Skeletal muscle tissue (tissue), 4 donors: ENCODE results near the gene FNDC3B. TPM values are rescaled to one million over a fixed set of nuclear protein-coding genes. Genes with fewer than 3 reads are reported as not detected.

Experiments used
- H3K27ac ChIP-seq: one replicate; pipeline ENCODE4 v1.7.0; 2013; ENCODE audit warnings: mild to moderate bottlenecking, low read depth, low read length, inconsistent platforms
- H3K27me3 ChIP-seq, 3 donors: one replicate each; pipeline ENCODE4 v1.7.0; 2013; ENCODE audit warnings: low read length in 3 of 3; ENCODE audit not compliant: control insufficient read depth in 3 of 3, insufficient read depth in 3 of 3
- H3K36me3 ChIP-seq, 3 donors: one replicate each; pipeline ENCODE4 v1.7.0; 2013; ENCODE audit warnings: low read length in 3 of 3; ENCODE audit not compliant: control insufficient read depth in 3 of 3, insufficient read depth in 3 of 3
- H3K4me1 ChIP-seq, 3 donors: one replicate each; pipeline ENCODE4 v1.7.0; 2013; ENCODE audit warnings: low read length in 3 of 3, mild to moderate bottlenecking in 3 of 3; ENCODE audit not compliant: control insufficient read depth in 3 of 3, insufficient read depth in 3 of 3
- H3K4me3 ChIP-seq, 3 donors: one replicate each; pipeline ENCODE4 v1.7.0; 2013; ENCODE audit warnings: low read length in 3 of 3
- H3K9ac ChIP-seq, 3 donors: one replicate each; pipeline ENCODE4 v1.7.0; 2013; ENCODE audit warnings: low read length in 3 of 3, mild to moderate bottlenecking in 3 of 3, moderate library complexity in 2 of 3, low read depth in 1 of 3
- H3K9me3 ChIP-seq, 3 donors: one replicate each; pipeline ENCODE4 v1.7.0; 2013; ENCODE audit warnings: low read length in 3 of 3; ENCODE audit not compliant: control insufficient read depth in 3 of 3
- total RNA-seq: library from RNA; depleted of rRNA; stranded (reverse); fragments of >200 nt; gene quantifications from one replicate; pipeline ENCODE4 v1.2.3, GENCODE V29; 2014
- donor health status: Osteomylitis.

FNDC3B gene
- total RNA-seq, 1 donor from 2014 or later: 140 TPM

DNA sequence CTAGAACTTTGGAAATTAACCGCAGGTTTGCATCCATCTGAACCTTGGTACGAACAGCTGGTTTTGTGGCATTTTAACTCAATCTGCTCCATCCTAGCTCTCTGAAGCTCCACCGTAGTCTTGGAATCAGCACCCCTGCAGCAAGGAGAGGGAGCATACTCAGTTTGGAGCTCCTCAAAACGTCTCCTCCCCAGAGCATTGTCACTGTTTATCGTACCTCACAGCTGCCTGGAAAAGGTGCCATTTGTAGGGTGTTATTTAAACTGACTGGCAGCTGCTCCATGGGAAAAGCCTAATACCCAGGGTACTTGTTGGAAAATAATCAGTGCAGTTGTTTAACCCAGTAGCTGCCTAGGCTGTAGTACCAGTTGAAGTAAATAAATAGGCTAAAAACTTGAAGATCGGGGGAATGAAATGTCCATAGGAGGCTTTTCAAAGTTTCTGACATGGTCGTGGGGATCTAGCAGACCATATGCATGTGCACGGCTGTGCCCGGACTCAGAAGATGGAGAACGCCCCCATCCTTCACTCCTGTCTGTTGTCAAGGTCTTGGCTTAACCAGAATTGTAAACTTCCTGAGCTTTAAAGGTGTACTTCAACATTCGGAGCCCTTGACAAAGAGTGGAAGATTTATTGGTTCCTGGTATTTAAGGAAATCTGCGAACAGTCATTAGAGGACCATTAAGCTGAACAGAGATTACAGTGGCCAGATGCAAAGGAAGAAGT, 365.0 kb downstream of the FNDC3B start:
- no peak overlapping the region for H3K27ac ChIP-seq

DNA sequence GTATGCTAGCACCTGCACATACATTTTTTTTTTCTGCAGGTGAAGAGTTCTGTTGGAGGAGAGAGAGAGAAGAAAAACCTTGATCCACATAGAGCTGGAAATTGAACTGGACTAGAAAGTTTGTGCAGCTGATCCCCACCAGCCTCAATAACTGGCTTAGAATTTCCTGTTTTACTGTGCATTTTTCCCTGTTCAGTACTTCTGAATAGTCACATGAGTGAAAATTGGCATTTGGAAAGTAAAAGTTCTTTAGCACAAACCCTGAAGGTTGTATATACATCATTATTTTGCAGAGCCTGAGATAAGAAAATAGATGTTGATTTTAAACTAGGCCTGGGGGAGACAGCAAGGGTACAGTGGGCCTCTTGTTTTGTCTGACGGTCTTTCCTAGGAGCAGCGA, 366.5 kb downstream of the FNDC3B start:
- Histone ChIP-seq H3K9me3 (no peaks in the 10 kb centered on the region), H3K4me3 (no peak overlapping the region), H3K9ac (no peak overlapping the region), H3K36me3 (peaks cover 0 to 4% (median 0%) of the 10 kb centered on the region in 3 donors), H3K4me1 (no peaks in the 10 kb centered on the region), H3K27me3 (no peaks in the 10 kb centered on the region), H3K27ac (no peak overlapping the region)

More for the DNA sequence above, 365.0 kb downstream of the FNDC3B start:
- H3K36me3 ChIP-seq: peaks cover 0 to 4% (median 0%) of the 10 kb centered on the region in 3 donors
- H3K4me1 ChIP-seq: no peaks in the 10 kb centered on the region
- H3K4me3 ChIP-seq: no peak overlapping the region
- no peak overlapping the region for H3K9ac ChIP-seq
- no peaks in the 10 kb centered on the region for H3K9me3 ChIP-seq
- no peaks in the 10 kb centered on the region for H3K27me3 ChIP-seq

DNA sequence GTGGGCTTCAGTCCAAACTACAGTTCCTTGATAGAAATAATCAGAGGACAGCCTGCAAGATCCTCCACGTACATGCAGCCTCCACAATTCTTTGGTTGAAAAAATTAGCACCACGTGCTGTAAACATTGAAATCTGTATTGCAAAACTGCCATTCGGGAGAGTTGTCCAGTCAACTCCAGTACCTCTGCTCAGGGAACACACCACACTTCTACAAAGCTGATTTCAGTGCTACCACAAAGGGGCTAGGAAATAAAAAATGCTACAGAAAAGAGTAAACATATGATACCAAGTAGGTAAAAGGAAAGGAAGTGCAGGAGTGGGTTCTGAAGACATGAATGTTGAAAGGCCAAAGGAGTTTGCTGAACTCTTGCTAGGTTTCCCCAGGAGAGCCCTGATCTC, 368.5 kb downstream of the FNDC3B start:
- Histone ChIP-seq H3K9ac (no peak overlapping the region), H3K4me1 (no peaks in the 10 kb centered on the region), H3K36me3 (no peaks in the 10 kb centered on the region), H3K9me3 (no peaks in the 10 kb centered on the region), H3K27ac (no peak overlapping the region), H3K4me3 (no peak overlapping the region), H3K27me3 (no peaks in the 10 kb centered on the region)

DNA sequence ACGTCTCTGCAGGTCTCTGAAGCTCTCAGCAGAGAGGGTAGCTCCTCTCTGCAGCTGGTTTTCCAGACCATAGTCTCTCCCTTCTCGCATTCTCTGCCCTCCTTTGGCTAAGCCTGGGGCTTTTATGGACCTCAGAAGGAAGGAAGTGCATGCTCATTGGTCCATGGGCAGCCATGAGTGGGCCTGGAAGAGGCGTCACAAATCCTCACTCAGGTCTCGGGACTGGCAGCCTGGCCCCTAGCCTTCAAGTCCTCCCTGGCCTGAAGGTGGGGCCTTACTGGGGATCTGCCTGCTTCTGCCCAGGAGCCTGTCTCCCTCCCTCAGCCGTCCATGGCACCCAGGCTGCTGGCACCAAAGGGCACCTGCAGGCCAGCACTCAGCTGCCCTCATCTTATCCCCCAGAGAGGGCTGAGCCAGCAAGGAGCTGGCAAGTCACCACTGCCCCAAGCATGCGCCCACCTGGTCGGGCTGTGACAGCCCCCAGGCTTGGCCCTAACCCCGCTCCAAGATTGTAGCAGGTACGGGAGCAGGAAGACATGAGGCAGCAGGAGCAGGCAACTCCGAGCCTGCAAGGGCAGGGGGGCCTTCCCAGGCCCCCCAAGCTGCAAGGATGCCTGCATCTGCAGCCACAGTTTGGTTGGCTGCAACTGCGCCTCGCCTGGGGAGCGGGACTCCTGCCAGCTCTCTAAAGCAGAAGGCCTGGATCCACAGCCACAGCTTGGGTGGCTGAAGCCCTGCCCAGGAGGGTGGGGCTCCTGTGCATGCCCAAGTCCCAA, 371.5 kb downstream of the FNDC3B start:
- Histone ChIP-seq H3K4me1 (no peaks in the 10 kb centered on the region), H3K27me3 (no peaks in the 10 kb centered on the region), H3K4me3 (no peak overlapping the region), H3K9ac (no peak overlapping the region), H3K9me3 (no peaks in the 10 kb centered on the region), H3K36me3 (no peaks in the 10 kb centered on the region), H3K27ac (no peak overlapping the region)

DNA sequence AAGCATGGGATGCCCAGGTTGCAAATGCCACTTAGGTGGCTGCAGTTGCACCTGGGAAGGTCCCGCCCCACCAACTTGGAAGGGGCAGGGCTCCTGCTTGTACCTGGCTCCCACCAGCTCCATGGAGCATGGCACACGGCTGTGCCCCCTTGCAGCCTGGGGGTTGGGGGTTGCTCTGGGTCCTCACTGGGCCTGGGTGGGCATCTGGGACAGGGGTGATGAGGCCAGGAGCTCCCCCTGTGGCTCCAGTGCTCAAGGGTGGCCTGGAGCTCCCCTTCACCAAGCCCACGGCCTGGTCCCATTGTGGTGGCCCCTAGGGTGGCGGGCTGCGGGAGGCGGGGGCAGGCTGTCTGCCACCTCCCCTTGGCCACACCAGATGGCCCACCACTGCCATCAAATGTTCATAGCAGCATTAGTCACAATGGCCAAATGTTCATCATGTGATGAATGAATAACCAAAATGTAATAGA, 372.1 kb downstream of the FNDC3B start:
- H3K9ac ChIP-seq: no peak overlapping the region
- H3K4me1 ChIP-seq: no peaks in the 10 kb centered on the region
- H3K36me3 ChIP-seq: no peaks in the 10 kb centered on the region
- H3K4me3 ChIP-seq: no peak overlapping the region
- no peaks in the 10 kb centered on the region for H3K27me3 ChIP-seq
- no peaks in the 10 kb centered on the region for H3K9me3 ChIP-seq
- no peak overlapping the region for H3K27ac ChIP-seq

DNA sequence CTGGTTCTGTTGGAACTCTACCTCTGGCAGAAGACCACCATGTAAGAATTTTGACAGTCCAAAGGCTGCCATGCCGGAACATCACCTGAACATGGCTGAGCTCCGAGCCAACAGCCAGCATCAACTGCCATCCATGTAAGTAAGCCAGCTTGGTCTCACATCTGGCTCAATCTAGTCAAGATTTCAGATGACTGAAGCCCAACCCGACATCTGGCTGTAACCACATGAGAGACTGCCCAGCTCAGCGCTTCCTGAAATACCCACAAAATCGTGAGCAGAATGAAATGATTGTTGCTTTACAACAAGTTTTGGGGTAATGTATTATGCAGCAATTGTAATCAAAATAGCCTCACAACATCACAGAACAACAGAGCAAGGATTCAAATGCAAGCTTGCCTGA, 375.9 kb downstream of the FNDC3B start:
- no peaks in the 10 kb centered on the region for H3K9me3 ChIP-seq
- H3K36me3 ChIP-seq: no peaks in the 10 kb centered on the region
- H3K9ac ChIP-seq: no peak overlapping the region
- H3K27ac ChIP-seq: no peak overlapping the region
- no peaks in the 10 kb centered on the region for H3K27me3 ChIP-seq
- H3K4me3 ChIP-seq: no peak overlapping the region
- H3K4me1 ChIP-seq: no peaks in the 10 kb centered on the region

DNA sequence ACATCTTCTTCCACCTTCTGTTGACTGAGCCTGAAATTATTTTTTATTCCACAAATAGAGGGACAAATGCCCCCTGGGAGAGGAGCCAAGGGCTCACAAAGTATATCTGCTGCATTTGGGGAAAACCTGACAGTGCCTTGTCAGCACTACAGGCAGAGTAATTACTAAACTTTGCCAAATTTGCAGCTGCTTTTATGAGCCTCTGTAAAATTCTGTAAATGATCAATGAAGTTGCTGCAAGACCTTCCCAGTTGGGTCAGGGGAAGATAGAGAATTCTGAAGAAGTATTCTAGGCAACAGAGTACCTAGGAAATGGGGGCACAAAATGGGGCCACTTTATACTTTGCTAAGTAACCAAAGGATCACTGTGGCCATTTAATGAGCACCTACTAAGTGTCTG, 398.3 kb downstream of the FNDC3B start:
- H3K27me3 ChIP-seq: no peaks in the 10 kb centered on the region
- H3K9ac ChIP-seq: no peak overlapping the region
- peaks cover 0 to under 1% (median 0%) of the 10 kb centered on the region in 3 donors for H3K9me3 ChIP-seq
- no peaks in the 10 kb centered on the region for H3K4me1 ChIP-seq
- no peak overlapping the region for H3K4me3 ChIP-seq
- no peaks in the 10 kb centered on the region for H3K36me3 ChIP-seq
- no peak overlapping the region for H3K27ac ChIP-seq

DNA sequence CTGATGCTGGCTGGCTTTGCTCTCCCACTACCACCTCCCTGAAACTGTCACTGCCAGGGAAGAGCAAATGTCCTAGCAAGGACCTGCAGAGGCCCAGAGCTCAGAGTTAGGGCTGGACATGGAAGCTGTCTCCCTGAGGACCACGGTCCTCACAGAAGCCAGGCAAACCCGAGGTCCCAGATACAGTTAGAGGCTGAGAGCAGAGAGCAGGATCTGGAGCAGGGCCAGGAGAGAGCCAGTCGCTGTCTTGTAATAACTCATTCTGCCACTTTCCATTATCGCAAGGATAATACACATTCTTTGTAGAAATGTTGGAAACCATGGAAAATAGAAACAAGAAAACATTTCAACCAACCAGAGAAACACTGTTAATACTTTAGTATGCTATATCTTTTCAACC, 398.8 kb downstream of the FNDC3B start:
- no peaks in the 10 kb centered on the region for H3K27me3 ChIP-seq
- H3K36me3 ChIP-seq: no peaks in the 10 kb centered on the region
- no peak overlapping the region for H3K9ac ChIP-seq
- no peak overlapping the region for H3K4me3 ChIP-seq
- no peak overlapping the region for H3K27ac ChIP-seq
- H3K4me1 ChIP-seq: no peaks in the 10 kb centered on the region
- H3K9me3 ChIP-seq: no peaks in the 10 kb centered on the region

DNA sequence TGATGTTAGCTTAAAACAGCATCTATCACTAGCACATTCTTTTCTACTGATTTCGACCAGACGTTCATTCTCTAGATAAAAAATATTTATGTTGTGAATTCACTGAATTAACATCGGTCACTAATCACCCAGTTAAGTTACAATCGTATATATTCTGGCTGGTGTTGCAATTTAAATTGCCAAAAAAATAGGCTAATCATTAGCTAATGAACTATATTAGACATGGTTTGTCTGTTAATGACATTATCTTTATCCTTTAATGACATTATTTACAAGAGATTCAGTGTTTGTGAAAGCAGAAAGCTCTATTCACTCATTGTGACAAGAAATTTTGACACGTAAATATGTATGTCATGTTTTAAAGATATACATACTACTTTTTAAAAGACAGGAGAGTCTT, 402.2 kb downstream of the FNDC3B start:
- Histone ChIP-seq H3K36me3 (no peaks in the 10 kb centered on the region), H3K9ac (no peak overlapping the region), H3K27me3 (peaks cover under 1 to 6% (median 5%) of the 10 kb centered on the region in 3 donors), H3K4me1 (no peaks in the 10 kb centered on the region), H3K9me3 (no peaks in the 10 kb centered on the region), H3K4me3 (no peak overlapping the region), H3K27ac (no peak overlapping the region)

DNA sequence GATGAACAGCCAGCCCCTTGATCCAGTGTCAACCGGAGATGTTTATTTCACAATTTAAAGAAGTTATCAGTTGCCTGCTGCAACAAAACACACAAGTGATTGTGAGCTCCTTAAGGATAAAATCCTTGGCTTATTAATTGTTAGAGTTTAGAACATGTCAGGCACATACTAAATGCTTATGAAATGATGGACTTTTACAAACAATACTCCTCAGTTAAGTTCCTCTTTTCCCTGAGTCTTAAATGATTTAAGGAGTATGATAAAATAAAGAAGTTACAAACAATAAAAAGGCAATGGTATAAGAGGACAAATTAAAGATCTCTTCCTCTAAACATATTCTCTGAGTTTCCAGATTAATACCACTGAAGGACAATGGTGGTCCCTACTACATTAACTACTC, 403.2 kb downstream of the FNDC3B start:
- Histone ChIP-seq H3K4me3 (no peak overlapping the region), H3K4me1 (no peaks in the 10 kb centered on the region), H3K9me3 (no peaks in the 10 kb centered on the region), H3K9ac (no peak overlapping the region), H3K36me3 (no peaks in the 10 kb centered on the region), H3K27ac (no peak overlapping the region), H3K27me3 (peaks cover 10 to 14% (median 13%) of the 10 kb centered on the region in 3 donors)
